Left ventricle myocardium inferior (tissue), 1 donor: Measurements from ENCODE around the gene DZIP1L. TPM values are rescaled to one million over a fixed set of nuclear protein-coding genes. Genes with fewer than 3 reads are reported as not detected.

Experiments
- DNase-seq: peaks from one replicate; pipeline ENCODE4 v3.0.0-alpha.2; 2020
- H3K27ac ChIP-seq: fragments of 200-600 bp; replicated peaks from 2 replicates; pipeline ENCODE4 v1.8.0; 2021
- H3K27me3 ChIP-seq: fragments of 200-600 bp; 2 replicates; pipeline ENCODE4 v1.8.0; 2021; ENCODE audit warnings: low read depth
- H3K36me3 ChIP-seq: fragments of 200-600 bp; 2 replicates; pipeline ENCODE4 v1.8.0; 2021
- H3K4me1 ChIP-seq: fragments of 200-600 bp; 2 replicates; pipeline ENCODE4 v1.8.0; 2021
- H3K4me3 ChIP-seq: fragments of 200-600 bp; 2 replicates; pipeline ENCODE4 v1.8.0; 2021; ENCODE audit warnings: mild to moderate bottlenecking, moderate library complexity
- H3K9me3 ChIP-seq: fragments of 200-600 bp; replicated peaks from 2 replicates; pipeline ENCODE4 v1.8.0; 2021
- intact Hi-C: fragments of 100-400 bp; cut with micrococcal nuclease; formaldehyde crosslinking; loops from one replicate; pipeline ENCODE4 v1.11.0; 2022
- total RNA-seq: library from RNA; stranded (reverse); fragmentation: NEBNext Ultra II Directional; extraction: Animal tissue kit (Norgen Biotek cat#: 25700); gene quantifications from one replicate; pipeline ENCODE4 v1.2.1, GENCODE V29; 2021
- TF ChIP-seq, protein P1 (sequence below): fragments of 200-600 bp; IDR thresholded peaks from 2 replicates; pipeline ENCODE4 v1.8.0; 2021; ENCODE audit warnings: antibody characterized with exemption, mild to moderate bottlenecking, borderline replicate concordance
- donor health status: DM: no; HTN: yes; CAD: no; lungs with severe emphysema.

The DZIP1L gene
- total RNA-seq, 1 donor from 2014 or later: 4.7 TPM

DNA sequence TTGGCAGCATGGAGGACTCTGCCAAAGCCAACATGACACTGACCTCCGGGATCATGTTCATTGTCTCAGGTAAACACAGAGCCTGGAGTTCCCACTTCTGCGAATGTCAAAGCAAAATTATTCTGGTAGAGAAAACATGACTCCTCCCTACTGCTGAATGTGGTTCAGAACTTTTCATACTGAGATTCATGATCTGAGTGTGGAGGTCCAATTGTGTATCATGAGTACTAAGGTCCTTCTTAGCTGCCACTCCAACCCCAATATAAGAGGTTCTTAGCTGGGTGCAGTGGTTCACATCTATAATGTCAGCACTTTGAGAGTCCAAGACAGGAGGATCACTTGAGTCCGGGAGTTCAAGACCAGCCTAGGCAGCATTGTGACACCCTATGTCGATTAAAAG, 91.7 kb downstream of the DZIP1L start:
- no peak overlapping the region for H3K27ac ChIP-seq
- DNase-seq: no peak
- H3K36me3 ChIP-seq: no peaks in the 10 kb centered on the region
- no peaks in the 10 kb centered on the region for H3K27me3 ChIP-seq
- H3K4me1 ChIP-seq: no peaks in the 10 kb centered on the region
- no peaks in the 10 kb centered on the region for H3K9me3 ChIP-seq
- TF ChIP-seq, protein P1, sequence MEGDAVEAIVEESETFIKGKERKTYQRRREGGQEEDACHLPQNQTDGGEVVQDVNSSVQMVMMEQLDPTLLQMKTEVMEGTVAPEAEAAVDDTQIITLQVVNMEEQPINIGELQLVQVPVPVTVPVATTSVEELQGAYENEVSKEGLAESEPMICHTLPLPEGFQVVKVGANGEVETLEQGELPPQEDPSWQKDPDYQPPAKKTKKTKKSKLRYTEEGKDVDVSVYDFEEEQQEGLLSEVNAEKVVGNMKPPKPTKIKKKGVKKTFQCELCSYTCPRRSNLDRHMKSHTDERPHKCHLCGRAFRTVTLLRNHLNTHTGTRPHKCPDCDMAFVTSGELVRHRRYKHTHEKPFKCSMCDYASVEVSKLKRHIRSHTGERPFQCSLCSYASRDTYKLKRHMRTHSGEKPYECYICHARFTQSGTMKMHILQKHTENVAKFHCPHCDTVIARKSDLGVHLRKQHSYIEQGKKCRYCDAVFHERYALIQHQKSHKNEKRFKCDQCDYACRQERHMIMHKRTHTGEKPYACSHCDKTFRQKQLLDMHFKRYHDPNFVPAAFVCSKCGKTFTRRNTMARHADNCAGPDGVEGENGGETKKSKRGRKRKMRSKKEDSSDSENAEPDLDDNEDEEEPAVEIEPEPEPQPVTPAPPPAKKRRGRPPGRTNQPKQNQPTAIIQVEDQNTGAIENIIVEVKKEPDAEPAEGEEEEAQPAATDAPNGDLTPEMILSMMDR: no peak
- H3K4me3 ChIP-seq: no peak overlapping the region
- intact Hi-C loops: no loop called here

- H3K4me3 ChIP-seq: no peak overlapping the region
- no peaks in the 10 kb centered on the region for H3K36me3 ChIP-seq
- intact Hi-C loops: no loop called here
- no peaks in the 10 kb centered on the region for H3K9me3 ChIP-seq
- TF ChIP-seq, protein P1: no peak
- DNase-seq: no peak
- H3K27me3 ChIP-seq: no peaks in the 10 kb centered on the region
- H3K27ac ChIP-seq: no peak overlapping the region
- no peaks in the 10 kb centered on the region for H3K4me1 ChIP-seq
These were observed 95.9 kb downstream of the DZIP1L start for GRCh38 chr3:138019281-138020069.

GRCh38 chr3:138016065-138016464, 99.3 kb downstream of the DZIP1L start:
- H3K27me3 ChIP-seq: no peaks in the 10 kb centered on the region
- DNase-seq: no peak
- no peak overlapping the region for H3K4me3 ChIP-seq
- no peaks in the 10 kb centered on the region for H3K36me3 ChIP-seq
- intact Hi-C loops: no loop called here
- TF ChIP-seq, protein P1: no peak
- no peak overlapping the region for H3K27ac ChIP-seq
- H3K4me1 ChIP-seq: peaks cover 8% of the 10 kb centered on the region
- H3K9me3 ChIP-seq: no peaks in the 10 kb centered on the region

DNA sequence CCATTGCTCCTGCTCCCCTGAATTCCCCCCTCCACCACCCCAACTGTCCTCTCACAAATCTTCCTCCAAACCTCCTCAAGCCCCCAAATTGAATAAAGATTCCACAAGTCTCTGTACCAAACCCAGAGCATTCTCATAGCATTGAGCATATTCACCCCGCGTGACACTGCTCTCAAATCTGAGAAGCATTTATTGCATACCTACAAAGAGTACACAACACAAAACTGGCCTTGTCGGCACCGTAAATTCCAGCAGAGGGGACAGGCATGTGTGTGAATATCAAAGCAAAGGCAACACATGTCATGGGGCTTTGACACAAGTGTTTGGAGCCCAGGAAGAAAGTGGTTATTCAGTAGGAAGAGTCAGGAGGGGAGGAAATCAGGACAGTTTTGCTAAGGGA, 102.9 kb downstream of the DZIP1L start:
- no peaks in the 10 kb centered on the region for H3K9me3 ChIP-seq
- H3K27ac ChIP-seq: no peak overlapping the region
- intact Hi-C loops: no loop called here
- H3K4me3 ChIP-seq: no peak overlapping the region
- TF ChIP-seq, protein P1: no peak
- H3K4me1 ChIP-seq: peaks cover 14% of the 10 kb centered on the region
- H3K36me3 ChIP-seq: no peaks in the 10 kb centered on the region
- DNase-seq: no peak
- no peaks in the 10 kb centered on the region for H3K27me3 ChIP-seq

Other genes with a start within 250 kb of the DZIP1L start
- not detected for gene CLDN18, start 105.4 kb downstream of the DZIP1L start, total RNA-seq
- gene A4GNT, start 16.8 kb upstream of the DZIP1L start, total RNA-seq: not detected
- gene DBR1, start 59.3 kb upstream of the DZIP1L start, total RNA-seq: 7.9 TPM
- 31.2 TPM for gene ARMC8, start 71.7 kb upstream of the DZIP1L start, total RNA-seq
- not detected for gene NME9, start 214.2 kb upstream of the DZIP1L start, total RNA-seq
- gene MRAS, start 233.0 kb upstream of the DZIP1L start, total RNA-seq: 349 TPM